ENCODE data around the gene MAEA. TPM values are rescaled to one million over a fixed set of nuclear protein-coding genes. Genes with fewer than 3 reads are reported as not detected.

MAEA gene
- polyA plus RNA-seq, 3 donors = 34.3 to 83.5 (median 37.7) TPM

DNA sequence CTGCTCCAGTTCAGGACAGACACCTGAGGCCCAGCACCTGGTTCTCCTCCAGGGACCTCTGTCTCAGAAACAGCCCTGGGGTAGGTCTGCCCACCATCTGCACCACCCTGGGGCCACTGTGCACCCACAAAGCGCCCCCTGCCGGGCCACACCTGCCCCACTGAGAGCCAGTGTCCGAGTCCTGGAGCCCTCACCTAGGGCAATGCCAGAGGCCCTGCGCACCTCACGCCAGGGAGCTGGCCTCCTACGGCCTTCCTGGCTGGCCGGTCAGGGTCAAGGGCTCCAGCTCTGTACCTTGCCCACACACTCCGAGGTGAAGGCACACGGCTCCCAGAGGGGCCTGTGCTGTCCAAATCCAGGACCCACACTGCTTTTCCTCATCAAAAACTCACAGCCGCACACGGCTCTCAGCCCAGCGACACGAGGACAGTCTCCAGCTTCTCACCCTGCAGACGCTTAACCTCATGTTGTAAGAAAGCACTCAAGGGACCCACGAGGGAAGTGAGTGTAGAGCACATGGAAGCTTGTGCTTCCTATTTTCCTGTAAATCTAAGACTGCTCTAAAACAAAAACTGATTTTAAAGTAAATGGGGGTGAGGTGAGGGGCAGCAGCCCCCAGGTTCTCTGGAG, 46.1 kb upstream of the MAEA start:
- peaks cover 93% of the 10 kb centered on the region for H3K79me2 ChIP-seq (ENCODE audit: insufficient read depth, low read length)
- TF ChIP-seq, protein P1, sequence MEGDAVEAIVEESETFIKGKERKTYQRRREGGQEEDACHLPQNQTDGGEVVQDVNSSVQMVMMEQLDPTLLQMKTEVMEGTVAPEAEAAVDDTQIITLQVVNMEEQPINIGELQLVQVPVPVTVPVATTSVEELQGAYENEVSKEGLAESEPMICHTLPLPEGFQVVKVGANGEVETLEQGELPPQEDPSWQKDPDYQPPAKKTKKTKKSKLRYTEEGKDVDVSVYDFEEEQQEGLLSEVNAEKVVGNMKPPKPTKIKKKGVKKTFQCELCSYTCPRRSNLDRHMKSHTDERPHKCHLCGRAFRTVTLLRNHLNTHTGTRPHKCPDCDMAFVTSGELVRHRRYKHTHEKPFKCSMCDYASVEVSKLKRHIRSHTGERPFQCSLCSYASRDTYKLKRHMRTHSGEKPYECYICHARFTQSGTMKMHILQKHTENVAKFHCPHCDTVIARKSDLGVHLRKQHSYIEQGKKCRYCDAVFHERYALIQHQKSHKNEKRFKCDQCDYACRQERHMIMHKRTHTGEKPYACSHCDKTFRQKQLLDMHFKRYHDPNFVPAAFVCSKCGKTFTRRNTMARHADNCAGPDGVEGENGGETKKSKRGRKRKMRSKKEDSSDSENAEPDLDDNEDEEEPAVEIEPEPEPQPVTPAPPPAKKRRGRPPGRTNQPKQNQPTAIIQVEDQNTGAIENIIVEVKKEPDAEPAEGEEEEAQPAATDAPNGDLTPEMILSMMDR (IDR thresholded peaks at IDR 0.05) = no peak
- H3K27ac Mint-ChIP-seq = peak overlapping the region in 2 of 7 donors; percentile 16 to 89
- H3K27me3 ChIP-seq (ENCODE audit: control insufficient read depth in 2 of 2, insufficient read depth in 2 of 2, low read length in 2 of 2) = no peaks in the 10 kb centered on the region
- peaks cover 21 to 27% of the 10 kb centered on the region in 2 donors for H3K4me1 ChIP-seq (ENCODE audit: control insufficient read depth in 1 of 2, insufficient read depth in 2 of 2, low read length in 2 of 2)
- peaks cover 38% of the 10 kb centered on the region for H3K4me1 Mint-ChIP-seq
- no peak for DNase-seq
- peak overlapping the region in 1 of 2 donors; percentile 53 for H3K27ac ChIP-seq (ENCODE audit: low read depth in 1 of 2, low read length in 2 of 2)
- H3K36me3 ChIP-seq (replicated peaks in 1 of 2; ENCODE audit: control insufficient read depth in 1 of 2, insufficient read depth in 2 of 2, low read length in 2 of 2) = peaks cover 28 to 36% of the 10 kb centered on the region in 2 donors
- no peak overlapping the region for H2AFZ ChIP-seq (ENCODE audit: insufficient read depth, low read depth, low read length, poor library complexity, severe bottlenecking)
- H3K4me2 ChIP-seq (replicated peaks; ENCODE audit: extremely low read depth, low read length, poor library complexity, severe bottlenecking) = no peak overlapping the region
- peaks cover 20 to 40% of the 10 kb centered on the region in 2 donors for H3K36me3 Mint-ChIP-seq
- no peaks in the 10 kb centered on the region for H3K9me3 ChIP-seq (replicated peaks in 1 of 2; ENCODE audit: control insufficient read depth in 1 of 2, insufficient read depth in 1 of 2, low read length in 2 of 2)
- no peak overlapping the region for H3K9ac ChIP-seq (ENCODE audit: insufficient read depth, low read length, poor library complexity, severe bottlenecking)
- no peaks in the 10 kb centered on the region for H3K9me3 Mint-ChIP-seq
- peaks cover 93% of the 10 kb centered on the region for H4K20me1 ChIP-seq (ENCODE audit: insufficient read depth, low read length)
- no peak overlapping the region for H3K4me3 Mint-ChIP-seq
- intact Hi-C loops (cut with micrococcal nuclease) = no loop called here
- WGBS (ENCODE audit: insufficient coverage) = 91% methylated on average over 10 of the region's 15 CpGs
- no peak overlapping the region for H3K4me3 ChIP-seq (replicated peaks in 1 of 3; ENCODE audit: low read depth in 2 of 3, low read length in 3 of 3)
- H3K27me3 Mint-ChIP-seq (ENCODE audit: low read depth in 3 of 3) = peaks cover 0 to 4% (median 0%) of the 10 kb centered on the region in 3 donors

DNA sequence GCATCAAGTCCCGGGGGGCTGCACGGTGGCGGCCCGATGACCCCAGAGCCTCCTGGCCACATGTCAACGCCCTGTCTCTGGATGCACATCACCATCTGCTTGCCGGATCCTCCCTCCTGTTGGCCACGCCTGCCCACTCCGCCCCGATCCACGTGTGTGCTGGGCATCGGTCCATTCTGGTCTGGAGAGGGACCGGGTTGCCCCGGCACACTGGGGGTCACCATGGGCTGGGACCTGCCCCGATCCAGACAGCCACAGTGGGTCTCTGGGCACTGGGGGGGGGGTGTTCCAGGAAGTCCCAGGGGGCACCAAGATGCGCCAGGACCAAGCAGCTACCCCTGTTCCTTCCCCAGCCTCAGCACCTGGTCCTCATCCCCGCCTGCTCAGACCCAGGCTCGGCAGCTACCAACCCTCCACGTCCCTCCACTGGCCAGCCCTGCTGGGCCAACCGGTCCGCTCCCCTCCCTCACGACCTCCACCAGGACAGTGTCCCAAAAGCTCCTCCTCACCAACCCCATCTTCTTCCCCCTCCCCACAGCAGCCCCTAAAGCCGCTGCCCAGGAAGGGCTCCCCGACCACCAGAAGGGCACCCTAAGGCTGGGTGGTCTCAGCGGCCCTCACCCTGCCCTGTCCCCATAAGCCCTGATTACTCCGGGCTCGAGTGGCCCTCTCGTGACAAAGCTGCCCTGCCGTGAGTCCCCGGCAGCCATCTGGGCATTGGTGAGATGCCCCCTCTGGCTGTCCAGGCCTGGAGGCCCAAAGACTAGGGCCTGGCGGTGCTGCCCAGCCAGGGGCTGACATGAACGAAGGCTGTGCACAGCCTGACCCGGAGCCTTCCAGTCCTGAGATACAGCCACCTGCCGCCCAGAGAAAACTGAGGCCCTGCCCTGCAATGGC, 45.4 kb upstream of the MAEA start:
- Histone ChIP-seq H3K27me3 (ENCODE audit: control insufficient read depth in 2 of 2, insufficient read depth in 2 of 2, low read length in 2 of 2) (no peaks in the 10 kb centered on the region), H3K27ac (ENCODE audit: low read depth in 1 of 2, low read length in 2 of 2) (peak overlapping the region in 1 of 2 donors; percentile 53), H3K4me2 (replicated peaks; ENCODE audit: extremely low read depth, low read length, poor library complexity, severe bottlenecking) (no peak overlapping the region), H2AFZ (ENCODE audit: insufficient read depth, low read depth, low read length, poor library complexity, severe bottlenecking) (no peak overlapping the region), H3K79me2 (ENCODE audit: insufficient read depth, low read length) (peaks cover 85% of the 10 kb centered on the region), H4K20me1 (ENCODE audit: insufficient read depth, low read length) (peaks cover 85% of the 10 kb centered on the region), H3K4me3 (replicated peaks in 1 of 3; ENCODE audit: low read depth in 2 of 3, low read length in 3 of 3) (no peak overlapping the region), H3K36me3 (replicated peaks in 1 of 2; ENCODE audit: control insufficient read depth in 1 of 2, insufficient read depth in 2 of 2, low read length in 2 of 2) (peaks cover 24 to 29% of the 10 kb centered on the region in 2 donors), H3K9me3 (replicated peaks in 1 of 2; ENCODE audit: control insufficient read depth in 1 of 2, insufficient read depth in 1 of 2, low read length in 2 of 2) (no peaks in the 10 kb centered on the region), H3K4me1 (ENCODE audit: control insufficient read depth in 1 of 2, insufficient read depth in 2 of 2, low read length in 2 of 2) (peaks cover 21 to 27% of the 10 kb centered on the region in 2 donors), H3K9ac (ENCODE audit: insufficient read depth, low read length, poor library complexity, severe bottlenecking) (no peak overlapping the region)
- Mint-ChIP-seq H3K4me3 (no peak overlapping the region), H3K4me1 (peaks cover 38% of the 10 kb centered on the region), H3K36me3 (peaks cover 15 to 35% of the 10 kb centered on the region in 2 donors), H3K27me3 (ENCODE audit: low read depth in 3 of 3) (peaks cover 0 to 4% (median 0%) of the 10 kb centered on the region in 3 donors), H3K27ac (peak overlapping the region in 6 of 7 donors; percentile 8 to 89 (median 57)), H3K9me3 (no peaks in the 10 kb centered on the region)
- intact Hi-C loops (cut with micrococcal nuclease) = no loop called here
- 90% methylated on average over 31 of the region's 33 CpGs for WGBS (ENCODE audit: insufficient coverage)
- no peak for DNase-seq
- TF ChIP-seq, protein P1 (IDR thresholded peaks at IDR 0.05) = no peak
